ENCODE results near the gene RFC5. TPM values are rescaled to one million over a fixed set of nuclear protein-coding genes. Genes with fewer than 3 reads are reported as not detected.

Gene RFC5
- total and polyA plus RNA-seq, 2 of the 8 experiments (the other 6 are each of a cell fraction or from before 2014, with no cell fraction given): 34.4 to 40.6 TPM

DNA sequence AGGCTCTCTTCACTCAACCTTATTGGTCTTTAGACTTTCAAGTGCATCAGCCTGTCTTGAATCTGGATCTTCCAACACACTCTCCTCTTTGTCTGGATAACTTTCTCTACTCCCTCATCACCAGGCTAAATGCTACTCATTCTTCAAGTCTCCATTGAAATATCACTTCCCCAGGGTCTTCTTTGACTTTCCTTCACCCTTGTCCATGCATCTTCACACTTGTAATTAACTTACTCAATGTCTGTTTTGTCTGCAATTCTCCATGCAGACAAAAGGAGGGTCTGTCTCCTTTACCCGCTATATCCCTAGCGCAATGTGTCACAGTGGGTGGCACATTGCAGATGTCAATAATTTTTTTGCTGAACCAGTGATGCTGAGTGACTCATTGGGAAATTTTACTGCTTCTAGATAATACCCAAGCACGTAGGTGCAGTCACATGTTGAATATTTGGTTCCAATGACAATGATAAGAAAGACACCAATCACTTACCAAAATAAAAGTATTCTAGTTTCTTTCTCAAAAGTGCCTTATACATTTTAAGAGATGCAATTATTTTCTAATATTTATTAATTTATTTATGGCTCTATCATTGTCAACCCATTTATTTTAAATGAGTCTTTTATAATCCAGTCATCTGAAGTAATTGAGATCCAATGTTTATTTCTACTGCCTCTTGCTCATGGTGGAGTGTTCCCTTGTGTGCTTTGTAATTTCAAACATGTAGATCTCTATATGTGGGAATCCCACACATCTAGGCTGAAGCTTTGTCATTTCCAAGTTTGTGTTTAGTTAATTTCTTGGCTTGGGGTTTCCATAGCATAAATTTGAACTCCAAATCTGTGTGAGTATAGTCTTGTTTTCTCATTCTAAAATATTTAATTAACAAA, 21.7 kb upstream of the RFC5 start:
- Histone ChIP-seq H4K5ac (ENCODE audit: insufficient read length, low read depth, low read length) (no peak overlapping the region), H2BK12ac (ENCODE audit: low read depth, low read length) (no peak overlapping the region), H3K18ac (ENCODE audit: extremely low read depth, low read length) (no peak overlapping the region), H2BK5ac (ENCODE audit: low read depth, low read length) (no peak overlapping the region), H3K4me3 (ENCODE audit: extremely low read depth in 1 of 4, insufficient read depth in 2 of 4, low read depth in 3 of 4, low read length in 4 of 4) (no peak overlapping the region), H3K4me1 (replicated peaks in 1 of 4; ENCODE audit: control insufficient read depth in 3 of 4, insufficient read depth in 4 of 4, low read length in 3 of 4) (no peaks in the 10 kb centered on the region), H3K36me3 (ENCODE audit: control insufficient read depth in 2 of 4, insufficient read depth in 4 of 4, low read length in 3 of 4) (no peaks in the 10 kb centered on the region), H3K23ac (ENCODE audit: insufficient read length) (no peak overlapping the region), H2BK20ac (ENCODE audit: low read length) (no peak overlapping the region), H4K20me1 (replicated peaks in 1 of 2; ENCODE audit: control insufficient read depth in 1 of 2, insufficient read depth in 2 of 2, low read length in 2 of 2) (no peaks in the 10 kb centered on the region), H4K91ac (replicated peaks; ENCODE audit: insufficient read length, low read length) (no peak overlapping the region), H3K27me3 (replicated peaks in 1 of 4; ENCODE audit: control insufficient read depth in 3 of 4, extremely low read depth in 1 of 4, insufficient read depth in 3 of 4, low read length in 3 of 4) (no peaks in the 10 kb centered on the region), H2AK5ac (ENCODE audit: low read depth, low read length) (no peak overlapping the region), H3K9ac (replicated peaks in 1 of 4; ENCODE audit: extremely low read depth in 1 of 4, low read depth in 3 of 4, low read length in 3 of 4) (no peak overlapping the region), H3K79me2 (ENCODE audit: control insufficient read depth in 1 of 2, insufficient read depth in 2 of 2, low read length in 2 of 2) (no peaks in the 10 kb centered on the region), H4K8ac (ENCODE audit: extremely low read depth, insufficient read depth, low read length) (no peak overlapping the region), H3K9me3 (ENCODE audit: insufficient read depth in 2 of 2, low read depth in 1 of 2, low read length in 1 of 2) (no peaks in the 10 kb centered on the region), H2BK120ac (replicated peaks; ENCODE audit: low read depth, low read length) (no peak overlapping the region), H3K4ac (replicated peaks; ENCODE audit: insufficient read length, low read depth, low read length) (no peak overlapping the region), H3K79me1 (ENCODE audit: low read depth, low read length) (no peaks in the 10 kb centered on the region), H3K27ac (ENCODE audit: low read depth, low read length) (no peak overlapping the region), H2AFZ (ENCODE audit: low read length) (no peak overlapping the region), H2BK15ac (ENCODE audit: low read length) (no peak overlapping the region), H3K14ac (ENCODE audit: insufficient read length) (no peak overlapping the region), H3K23me2 (ENCODE audit: low read depth, low read length) (no peaks in the 10 kb centered on the region), H3K4me2 (ENCODE audit: insufficient read depth in 1 of 2, low read depth in 2 of 2, low read length in 2 of 2) (no peak overlapping the region), H3K56ac (replicated peaks; ENCODE audit: insufficient read length, low read depth, low read length) (no peak overlapping the region)
- POLR2A ChIA-PET (ENCODE audit: partially characterized antibody): no interaction called here
- DNase-seq (ENCODE audit: low read depth in 1 of 2, low spot score in 2 of 2) (no peak), FAIRE-seq (no peak)
- WGBS, 2 experiments (ENCODE audit: extremely low coverage in 1 of 2, insufficient coverage in 1 of 2, insufficient read length in 1 of 2, insufficient replicate concordance in 2 of 2, low coverage in 1 of 2, low lambda C conversion rate in 2 of 2, missing lambda C conversion rate in 1 of 2): 84% methylated on average over 3 of the region's 3 CpGs; no CpG with 5 or more reads in 1 of the 2 experiments
- CTCF ChIA-PET (ENCODE audit: partially characterized antibody): interaction anchor here (0.6 to 1.7 kb wide), 3 partner anchors 11 to 788 kb away, joined by 3 to 4 read pairs (median 4); no protein-coding TSS in a partner anchor
- TF ChIP-seq CTBP2 (IDR thresholded peaks at IDR 0.05; ENCODE audit: borderline replicate concordance, insufficient read depth, insufficient read length, low read length): no peak
- no peak for TF ChIP-seq CBX8 (IDR thresholded peaks at IDR 0.05; ENCODE audit: borderline replicate concordance, low read depth, low read length)
- TF ChIP-seq ZNF274 (IDR thresholded peaks at IDR 0.05; ENCODE audit: borderline replicate concordance, extremely low read depth, low read length): no peak
- TF ChIP-seq KDM1A (IDR thresholded peaks at IDR 0.05; ENCODE audit: borderline replicate concordance, low read length): no peak
- no peak for TF ChIP-seq HDAC2 (IDR thresholded peaks at IDR 0.05; ENCODE audit: borderline replicate concordance in 1 of 2, low read depth in 2 of 2, low read length in 2 of 2)
- no peak for TF ChIP-seq JUND (IDR thresholded peaks at IDR 0.05; ENCODE audit: low read length)
- TF ChIP-seq SIRT6 (IDR thresholded peaks at IDR 0.05; ENCODE audit: low read length): no peak
- no peak for TF ChIP-seq CREB1 (IDR thresholded peaks at IDR 0.05)
- no peak for TF ChIP-seq RFX5 (IDR thresholded peaks at IDR 0.05; ENCODE audit: borderline replicate concordance, low read depth, low read length)
- TF ChIP-seq SP2 (IDR thresholded peaks at IDR 0.05; ENCODE audit: low read length): no peak
- TF ChIP-seq SIX5 (IDR thresholded peaks at IDR 0.05; ENCODE audit: low read depth, low read length): no peak
- no peak for TF ChIP-seq POU5F1 (IDR thresholded peaks at IDR 0.05; ENCODE audit: low read depth, low read length)
- TF ChIP-seq TAF7 (optimal IDR thresholded peaks at IDR 0.05; ENCODE audit: borderline replicate concordance, low read depth, low read length): no peak
- TF ChIP-seq POLR2A (IDR thresholded peaks at IDR 0.05; ENCODE audit: control extremely low read depth in 1 of 2, low read depth in 2 of 2, low read length in 2 of 2): no peak
